CD4-positive, alpha-beta T cell (primary cell): ENCODE results near the gene ASRGL1. TPM values are rescaled to one million over a fixed set of nuclear protein-coding genes. Genes with fewer than 3 reads are reported as not detected.

Experiments used
- ATAC-seq: fragments of 200-7000 bp; cut with Tn5 transposase; one replicate; pipeline ENCODE4 v1.10.0; 2022; ENCODE audit warnings: mild to moderate bottlenecking; ENCODE audit not compliant: poor library complexity
- CTCF ChIA-PET: fragments of 350-600 bp; sonication (Branson Sonifier 250); formaldehyde crosslinking; loops from one replicate; lab custom pipeline; 2021; ENCODE audit warnings: antibody characterized with exemption, inconsistent platforms; lab: Charles Lee
- POLR2A ChIA-PET: fragments of 350-600 bp; sonication (Branson Sonifier 250); formaldehyde crosslinking; loops from one replicate; lab custom pipeline; 2021; ENCODE audit warnings: antibody characterized with exemption, inconsistent platforms; lab: Charles Lee
- DNase-seq, 14 experiments: peaks; one replicate each; pipeline ENCODE4 v3.0.0-alpha.2; 2013 to 2020; ENCODE audit warnings: mixed read lengths in 2 of 14
- H3K27ac ChIP-seq, 2 donors: one replicate each; pipeline versions ENCODE4 v1.5.1 to v1.7.0; 2013; ENCODE audit warnings: low read length in 2 of 2, low read depth in 1 of 2, mild to moderate bottlenecking in 1 of 2
- H3K27me3 ChIP-seq, 2 experiments: 1 replicate in 1 of 2; 2 replicates in 1 of 2; pipeline versions ENCODE4 v1.6.1 to v1.7.0; 2013; ENCODE audit warnings: low read length in 2 of 2, control low read depth in 1 of 2, mild to moderate bottlenecking in 1 of 2, moderate library complexity in 1 of 2; ENCODE audit not compliant: insufficient read depth in 2 of 2, control insufficient read depth in 1 of 2
- H3K36me3 ChIP-seq: one replicate; pipeline ENCODE4 v1.6.1; 2013; ENCODE audit warnings: low read length, control low read depth; ENCODE audit not compliant: insufficient read depth
- H3K4me1 ChIP-seq: one replicate; pipeline ENCODE4 v1.6.1; 2013; ENCODE audit warnings: low read length, control low read depth; ENCODE audit not compliant: insufficient read depth
- H3K4me3 ChIP-seq: one replicate; pipeline ENCODE4 v1.5.1; 2013; ENCODE audit warnings: mild to moderate bottlenecking, low read length, moderate library complexity
- H3K9me3 ChIP-seq, 2 experiments: 1 replicate in 1 of 2; 2 replicates in 1 of 2; pipeline versions ENCODE4 v1.6.1 to v1.7.0; 2013; ENCODE audit warnings: low read length in 2 of 2, mild to moderate bottlenecking in 2 of 2, control low read depth in 1 of 2, moderate library complexity in 1 of 2; ENCODE audit not compliant: control insufficient read depth in 1 of 2, insufficient read depth in 1 of 2
- H3K27ac Mint-ChIP-seq: one replicate; pipeline ENCODE4 v1.8.0; 2020; ENCODE audit warnings: mixed read lengths
- H3K27me3 Mint-ChIP-seq: one replicate; pipeline ENCODE4 v1.8.0; 2021; ENCODE audit warnings: mixed read lengths
- H3K36me3 Mint-ChIP-seq: one replicate; pipeline ENCODE4 v1.8.0; 2021; ENCODE audit warnings: low read depth, mixed read lengths
- H3K4me1 Mint-ChIP-seq: one replicate; pipeline ENCODE4 v1.8.0; 2021; ENCODE audit warnings: low read depth, mixed read lengths
- H3K4me3 Mint-ChIP-seq: one replicate; pipeline ENCODE4 v1.8.0; 2020; ENCODE audit warnings: mild to moderate bottlenecking, mixed read lengths
- H3K9me3 Mint-ChIP-seq: one replicate; pipeline ENCODE4 v1.8.0; 2020; ENCODE audit warnings: mixed read lengths
- CTCF ChIP-seq: fragments of 200-600 bp; IDR thresholded peaks from one replicate; pipeline ENCODE4 v1.8.0; 2022; ENCODE audit warnings: antibody characterized with exemption, mild to moderate bottlenecking
- intact Hi-C, 2 experiments: fragments of 100-400 bp; cut with DNase I in 1 of 2; cut with micrococcal nuclease in 1 of 2; formaldehyde crosslinking; loops; one replicate each; pipeline versions ENCODE4 v1.15.1 to v1.9.0; 2023 to 2025; cut with DNase I, micrococcal nuclease
- total RNA-seq, 174 experiments: library from RNA in 2 of 174; stranded (reverse) in 2 of 174; gene quantifications; one replicate each; pipeline ENCODE4 v1.2.3 and lab custom pipeline; 2021 to 2026

The ASRGL1 gene
- total RNA-seq, 2 experiments from 2014 or later, result 0.74 to 0.81 TPM

GRCh38 chr11:62390237-62390636 is 53.0 kb downstream of the ASRGL1 start:
- Histone ChIP-seq H3K4me3 (no peak overlapping the region), H3K27me3 (no peaks in the 10 kb centered on the region), H3K36me3 (no peaks in the 10 kb centered on the region), H3K27ac (no peak overlapping the region), H3K9me3 (no peaks in the 10 kb centered on the region), H3K4me1 (peaks cover 15% of the 10 kb centered on the region)
- Mint-ChIP-seq H3K9me3 (no peaks in the 10 kb centered on the region), H3K36me3 (no peaks in the 10 kb centered on the region), H3K27me3 (no peaks in the 10 kb centered on the region), H3K27ac (no peak overlapping the region), H3K4me3 (no peak overlapping the region), H3K4me1 (peaks cover 20% of the 10 kb centered on the region)
- ChIA-PET CTCF (interaction anchor here (1.3 kb wide), 1 partner anchor 34 kb away, joined by 4 read pairs; no protein-coding TSS in a partner anchor), POLR2A (no interaction called here)
- no peak for DNase-seq
- intact Hi-C loops, result loop anchor here in 1 of 2 experiments (10.0 kb wide), 1 partner anchor 495 kb away; the partner anchor contains the start of gene SLC3A2
- no peak for ATAC-seq
- TF ChIP-seq CTCF, result no peak

- H3K27me3 Mint-ChIP-seq, result no peaks in the 10 kb centered on the region
- no peak overlapping the region for H3K4me3 ChIP-seq
- no peak for DNase-seq
- no peaks in the 10 kb centered on the region for H3K9me3 Mint-ChIP-seq
- H3K36me3 ChIP-seq, result no peaks in the 10 kb centered on the region
- no peak for ATAC-seq
- CTCF ChIA-PET, result interaction anchor here (1.3 kb wide), 1 partner anchor 34 kb away, joined by 4 read pairs; no protein-coding TSS in a partner anchor
- H3K4me3 Mint-ChIP-seq, result no peak overlapping the region
- no peaks in the 10 kb centered on the region for H3K9me3 ChIP-seq
- no peaks in the 10 kb centered on the region for H3K27me3 ChIP-seq
- POLR2A ChIA-PET, result no interaction called here
- H3K27ac Mint-ChIP-seq, result no peak overlapping the region
- no peak overlapping the region for H3K27ac ChIP-seq
- intact Hi-C loops, result loop anchor here in 1 of 2 experiments (10.0 kb wide), 1 partner anchor 494 kb away; the partner anchor contains the start of gene SLC3A2
- H3K36me3 Mint-ChIP-seq, result no peaks in the 10 kb centered on the region
- peaks cover 11% of the 10 kb centered on the region for H3K4me1 ChIP-seq
- TF ChIP-seq CTCF, result no peak
- peaks cover 20% of the 10 kb centered on the region for H3K4me1 Mint-ChIP-seq
Observed at GRCh38 chr11:62390722-62391121, 53.5 kb downstream of the ASRGL1 start.

GRCh38 chr11:62391642-62392425 is 54.6 kb downstream of the ASRGL1 start:
- no peak overlapping the region for H3K4me3 ChIP-seq
- H3K4me1 ChIP-seq, result peaks cover 2% of the 10 kb centered on the region
- POLR2A ChIA-PET, result interaction anchor here (0.6 kb wide), 1 partner anchor 302 kb away, joined by 3 read pairs; no protein-coding TSS in a partner anchor
- peaks cover 12% of the 10 kb centered on the region for H3K4me1 Mint-ChIP-seq
- no peaks in the 10 kb centered on the region for H3K36me3 ChIP-seq
- ATAC-seq (no peak), DNase-seq (no peak)
- intact Hi-C loops, result loop anchor here in 1 of 2 experiments (1.0 to 10.0 kb wide), 2 partner anchors 12 to 493 kb away; partner anchors contain the start of gene SLC3A2
- H3K27me3 ChIP-seq, result no peaks in the 10 kb centered on the region
- no peaks in the 10 kb centered on the region for H3K9me3 Mint-ChIP-seq
- no peak overlapping the region for H3K4me3 Mint-ChIP-seq
- TF ChIP-seq CTCF, result no peak
- no peaks in the 10 kb centered on the region for H3K9me3 ChIP-seq
- no peaks in the 10 kb centered on the region for H3K36me3 Mint-ChIP-seq
- CTCF ChIA-PET, result interaction anchor here (1.3 kb wide), 1 partner anchor 33 kb away, joined by 4 read pairs; no protein-coding TSS in a partner anchor
- H3K27ac Mint-ChIP-seq, result no peak overlapping the region
- H3K27me3 Mint-ChIP-seq, result no peaks in the 10 kb centered on the region
- H3K27ac ChIP-seq, result no peak overlapping the region
